Kidney (tissue), 14 donors: ENCODE measurements around the gene GNA14. TPM values are rescaled to one million over a fixed set of nuclear protein-coding genes. Genes with fewer than 3 reads are reported as not detected.

Experiments
- DNase-seq, 5 donors: peaks; one replicate each; pipeline ENCODE4 v3.0.0-alpha.2; 2013 to 2020
- FAIRE-seq: peaks from 2 replicates; lab custom pipeline; 2012; peaks lifted over from hg19 to GRCh38; lab: Jason Lieb, UNC
- H3K27ac ChIP-seq, 2 donors: one replicate each; pipeline ENCODE4 v1.7.0; 2013; ENCODE audit warnings: low read depth in 2 of 2, low read length in 2 of 2, inconsistent platforms in 1 of 2
- H3K27me3 ChIP-seq: one replicate; pipeline ENCODE4 v1.7.1; 2013; ENCODE audit warnings: low read length, inconsistent platforms; ENCODE audit not compliant: control insufficient read depth, insufficient read depth
- H3K36me3 ChIP-seq, 3 donors: one replicate each; pipeline versions ENCODE4 v1.7.0 to v1.7.1; 2013; ENCODE audit warnings: low read length in 3 of 3, control low read depth in 1 of 3, inconsistent platforms in 1 of 3; ENCODE audit not compliant: insufficient read depth in 3 of 3, control insufficient read depth in 2 of 3
- H3K4me1 ChIP-seq, 3 donors: one replicate each; pipeline versions ENCODE4 v1.7.0 to v1.7.1; 2013; ENCODE audit warnings: low read length in 3 of 3, inconsistent platforms in 1 of 3, low read depth in 1 of 3; ENCODE audit not compliant: control insufficient read depth in 2 of 3, insufficient read depth in 2 of 3
- H3K4me3 ChIP-seq, 3 donors: one replicate each; pipeline versions ENCODE4 v1.7.0 to v1.8.1; 2013; ENCODE audit warnings: low read length in 3 of 3, control low read depth in 1 of 3, inconsistent platforms in 1 of 3
- H3K9ac ChIP-seq, 3 donors: one replicate each; pipeline versions ENCODE4 v1.7.0 to v1.7.1; 2013; ENCODE audit warnings: low read length in 3 of 3, control low read depth in 1 of 3, inconsistent platforms in 1 of 3
- H3K9me3 ChIP-seq, 3 donors: one replicate each; pipeline versions ENCODE4 v1.7.0 to v1.7.1; 2013; ENCODE audit warnings: low read length in 3 of 3, control low read depth in 1 of 3, inconsistent platforms in 1 of 3; ENCODE audit not compliant: control insufficient read depth in 2 of 3, insufficient read depth in 1 of 3
- CTCF ChIP-seq: IDR thresholded peaks from 3 replicates; pipeline ENCODE4 v1.5.1; 2012; ENCODE audit warnings: mild to moderate bottlenecking, moderate library complexity, borderline replicate concordance; ENCODE audit not compliant: insufficient read depth; ENCODE audit errors: extremely low read depth
- intact Hi-C: fragments of 100-400 bp; cut with DNase I; formaldehyde crosslinking; loops from one replicate; pipeline ENCODE4 v1.11.1; 2022
- polyA plus RNA-seq: library from polyadenylated mRNA; stranded (reverse); fragments of 350-450 nt; fragmentation: Illumina TruSeq; extraction: RNeasy Lipid Tissue Mini Kit (QIAGEN cat#74804); gene quantifications from one replicate; pipeline ENCODE4 v1.2.3, GENCODE V29; 2014; ENCODE audit warnings: low read depth, low replicate concordance; ENCODE audit not compliant: insufficient read depth
- total RNA-seq: library from RNA; stranded (reverse); fragmentation: NEBNext Ultra II Directional; extraction: Animal tissue kit (Norgen Biotek cat#: 25700); gene quantifications from one replicate; pipeline ENCODE4 v1.2.1, GENCODE V29; 2021
- donor health status: control.
- donor health status: control.
- donor health status: control.
- donor health status: control.
- donor health status: control.
- donor health status: DM: yes; HTN: yes; CAD: no.
- donor health status: Normal renal cell carcinoma (clear cell type).

The GNA14 gene
- total and polyA plus RNA-seq, 2 donors from 2014 or later, result 6.5 to 10.4 TPM

- FAIRE-seq (no peak), DNase-seq (no peak)
- TF ChIP-seq CTCF, result no peak
- intact Hi-C loops, result loop anchor here (10.0 kb wide), 2 partner anchors 190 to 280 kb away; partner anchors contain the start of gene GNA14
- Histone ChIP-seq H3K27ac (no peak overlapping the region), H3K9me3 (no peaks in the 10 kb centered on the region), H3K4me3 (no peak overlapping the region), H3K27me3 (no peaks in the 10 kb centered on the region), H3K9ac (no peak overlapping the region), H3K4me1 (peaks cover 0 to 6% (median 4%) of the 10 kb centered on the region in 3 donors), H3K36me3 (no peaks in the 10 kb centered on the region)
Observed at GRCh38 chr9:77454663-77455062, 193.5 kb downstream of the GNA14 start.

- no peaks in the 10 kb centered on the region for H3K9me3 ChIP-seq
- H3K27me3 ChIP-seq, result no peaks in the 10 kb centered on the region
- no peaks in the 10 kb centered on the region for H3K36me3 ChIP-seq
- intact Hi-C loops, result loop anchor here (10.0 kb wide), 2 partner anchors 191 to 281 kb away; partner anchors contain the start of gene GNA14
- H3K27ac ChIP-seq, result no peak overlapping the region
- no peak for TF ChIP-seq CTCF
- no peak overlapping the region for H3K9ac ChIP-seq
- no peak overlapping the region for H3K4me3 ChIP-seq
- FAIRE-seq (no peak), DNase-seq (no peak)
- H3K4me1 ChIP-seq, result peaks cover 0 to 6% (median 4%) of the 10 kb centered on the region in 3 donors
Observed at GRCh38 chr9:77453825-77454647, 194.1 kb downstream of the GNA14 start.

GRCh38 chr9:77451507-77451906 lies 196.6 kb downstream of the GNA14 start:
- no peak overlapping the region for H3K27ac ChIP-seq
- H3K4me3 ChIP-seq, result no peak overlapping the region
- intact Hi-C loops, result loop anchor here (10.0 kb wide), 2 partner anchors 193 to 283 kb away; partner anchors contain the start of gene GNA14
- no peaks in the 10 kb centered on the region for H3K27me3 ChIP-seq
- no peaks in the 10 kb centered on the region for H3K4me1 ChIP-seq
- DNase-seq (no peak), FAIRE-seq (no peak)
- H3K9me3 ChIP-seq, result no peaks in the 10 kb centered on the region
- no peak for TF ChIP-seq CTCF
- no peak overlapping the region for H3K9ac ChIP-seq
- no peaks in the 10 kb centered on the region for H3K36me3 ChIP-seq
